Measurements from ENCODE around the gene GABRR3.

The GABRR3 gene

GRCh38 chr3:98039322-98040024, 4.4 kb upstream of the GABRR3 start:
- no peak overlapping the region for H3K9ac ChIP-seq (ENCODE audit: low read depth in 1 of 2, low read length in 2 of 2)
- no peak overlapping the region for H3K27ac ChIP-seq (ENCODE audit: low read depth, low read length)
- H3K36me3 ChIP-seq (ENCODE audit: control insufficient read depth in 1 of 2, insufficient read depth in 2 of 2, low read length in 2 of 2), result no peaks in the 10 kb centered on the region
- H3K9me3 ChIP-seq (ENCODE audit: control insufficient read depth in 1 of 2, low read length in 2 of 2), result no peaks in the 10 kb centered on the region
- H3K4me1 ChIP-seq (ENCODE audit: control insufficient read depth in 1 of 2, insufficient read depth in 2 of 2, low read length in 2 of 2), result peaks cover 0 to 2% of the 10 kb centered on the region in 2 donors
- H3K27me3 ChIP-seq (ENCODE audit: control insufficient read depth in 1 of 2, insufficient read depth in 2 of 2, low read length in 2 of 2), result no peaks in the 10 kb centered on the region
- peak overlapping the region; percentile 59 to 60 for H3K4me3 ChIP-seq (ENCODE audit: low read depth in 1 of 2, low read length in 2 of 2)

DNA sequence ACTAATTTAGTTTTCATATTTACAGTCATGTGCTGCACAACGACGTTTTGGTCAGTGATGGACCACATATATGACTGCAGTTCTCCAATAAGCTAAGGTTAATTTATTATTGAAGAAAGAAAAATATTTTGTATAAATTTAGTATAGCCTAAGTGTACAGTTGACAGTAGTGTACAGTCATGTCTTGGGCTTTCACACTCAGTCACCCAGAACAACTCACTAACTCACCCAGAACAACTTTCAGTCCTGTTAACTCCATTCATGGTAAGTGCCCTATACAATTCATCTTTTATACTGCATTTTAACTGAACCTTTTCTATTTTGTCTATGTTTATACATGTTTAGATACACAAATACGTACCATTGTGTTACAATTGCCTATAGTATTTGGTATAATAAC, 3.8 kb upstream of the GABRR3 start:
- peaks cover 3% of the 10 kb centered on the region in 2 donors for H3K27me3 ChIP-seq (ENCODE audit: control insufficient read depth in 1 of 2, insufficient read depth in 2 of 2, low read length in 2 of 2)

GRCh38 chr3:98038286-98038685, 3.2 kb upstream of the GABRR3 start:
- Histone ChIP-seq H3K36me3 (ENCODE audit: control insufficient read depth in 1 of 2, insufficient read depth in 2 of 2, low read length in 2 of 2) (no peaks in the 10 kb centered on the region), H3K27me3 (ENCODE audit: control insufficient read depth in 1 of 2, insufficient read depth in 2 of 2, low read length in 2 of 2) (peaks cover 3 to 4% of the 10 kb centered on the region in 2 donors)

More for the DNA sequence above, 3.8 kb upstream of the GABRR3 start:
- no peak overlapping the region for H3K4me3 ChIP-seq (ENCODE audit: low read depth in 1 of 2, low read length in 2 of 2)
- no peak overlapping the region for H3K27ac ChIP-seq (ENCODE audit: low read depth, low read length)
- H3K9ac ChIP-seq (ENCODE audit: low read depth in 1 of 2, low read length in 2 of 2), result no peak overlapping the region
- peaks cover 0 to 2% of the 10 kb centered on the region in 2 donors for H3K4me1 ChIP-seq (ENCODE audit: control insufficient read depth in 1 of 2, insufficient read depth in 2 of 2, low read length in 2 of 2)
- no peaks in the 10 kb centered on the region for H3K36me3 ChIP-seq (ENCODE audit: control insufficient read depth in 1 of 2, insufficient read depth in 2 of 2, low read length in 2 of 2)
- H3K9me3 ChIP-seq (ENCODE audit: control insufficient read depth in 1 of 2, low read length in 2 of 2), result no peaks in the 10 kb centered on the region

GRCh38 chr3:98034486-98034885, 629 bp downstream of the GABRR3 start:
- no peaks in the 10 kb centered on the region for H3K36me3 ChIP-seq (ENCODE audit: control insufficient read depth in 1 of 2, insufficient read depth in 2 of 2, low read length in 2 of 2)
- H3K9ac ChIP-seq (ENCODE audit: low read depth in 1 of 2, low read length in 2 of 2), result no peak overlapping the region
- H3K9me3 ChIP-seq (ENCODE audit: control insufficient read depth in 1 of 2, low read length in 2 of 2), result no peaks in the 10 kb centered on the region
- H3K27ac ChIP-seq (ENCODE audit: low read depth, low read length), result no peak overlapping the region
- H3K4me1 ChIP-seq (ENCODE audit: control insufficient read depth in 1 of 2, insufficient read depth in 2 of 2, low read length in 2 of 2), result peaks cover 0 to 2% of the 10 kb centered on the region in 2 donors
- no peak overlapping the region for H3K4me3 ChIP-seq (ENCODE audit: low read depth in 1 of 2, low read length in 2 of 2)
- H3K27me3 ChIP-seq (ENCODE audit: control insufficient read depth in 1 of 2, insufficient read depth in 2 of 2, low read length in 2 of 2), result peaks cover 3 to 6% of the 10 kb centered on the region in 2 donors

More at GRCh38 chr3:98038286-98038685, 3.2 kb upstream of the GABRR3 start:
- no peak overlapping the region for H3K4me3 ChIP-seq (ENCODE audit: low read depth in 1 of 2, low read length in 2 of 2)
- H3K9me3 ChIP-seq (ENCODE audit: control insufficient read depth in 1 of 2, low read length in 2 of 2), result no peaks in the 10 kb centered on the region
- H3K27ac ChIP-seq (ENCODE audit: low read depth, low read length), result no peak overlapping the region
- no peak overlapping the region for H3K9ac ChIP-seq (ENCODE audit: low read depth in 1 of 2, low read length in 2 of 2)
- peaks cover 0 to 2% of the 10 kb centered on the region in 2 donors for H3K4me1 ChIP-seq (ENCODE audit: control insufficient read depth in 1 of 2, insufficient read depth in 2 of 2, low read length in 2 of 2)

DNA sequence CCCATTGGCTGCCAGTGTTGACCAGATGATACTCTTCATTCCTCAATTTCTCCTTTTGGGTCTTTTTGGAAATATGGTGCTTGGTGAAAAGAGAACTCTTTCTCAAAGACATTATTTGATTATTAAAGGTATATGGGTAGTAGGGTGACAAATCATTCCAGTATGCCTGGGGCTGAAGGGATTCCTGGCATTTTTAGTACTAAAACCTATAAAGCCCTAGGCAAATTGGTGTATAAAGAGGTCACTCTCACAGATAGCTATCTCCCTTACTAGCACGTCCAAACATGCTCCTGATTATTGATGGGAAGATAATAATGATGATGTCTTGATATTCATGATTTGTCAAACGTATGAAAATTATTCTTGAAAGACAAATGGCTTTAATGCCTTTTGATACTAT, 1.1 kb downstream of the GABRR3 start:
- peaks cover 3 to 6% of the 10 kb centered on the region in 2 donors for H3K27me3 ChIP-seq (ENCODE audit: control insufficient read depth in 1 of 2, insufficient read depth in 2 of 2, low read length in 2 of 2)
- H3K4me1 ChIP-seq (ENCODE audit: control insufficient read depth in 1 of 2, insufficient read depth in 2 of 2, low read length in 2 of 2), result no peaks in the 10 kb centered on the region
- H3K9ac ChIP-seq (ENCODE audit: low read depth in 1 of 2, low read length in 2 of 2), result no peak overlapping the region
- H3K9me3 ChIP-seq (ENCODE audit: control insufficient read depth in 1 of 2, low read length in 2 of 2), result no peaks in the 10 kb centered on the region
- no peak overlapping the region for H3K27ac ChIP-seq (ENCODE audit: low read depth, low read length)
- H3K36me3 ChIP-seq (ENCODE audit: control insufficient read depth in 1 of 2, insufficient read depth in 2 of 2, low read length in 2 of 2), result no peaks in the 10 kb centered on the region
- no peak overlapping the region for H3K4me3 ChIP-seq (ENCODE audit: low read depth in 1 of 2, low read length in 2 of 2)

- no peak overlapping the region for H3K27ac ChIP-seq (ENCODE audit: low read depth, low read length)
- H3K36me3 ChIP-seq (ENCODE audit: control insufficient read depth in 1 of 2, insufficient read depth in 2 of 2, low read length in 2 of 2), result no peaks in the 10 kb centered on the region
- peaks cover 3 to 6% of the 10 kb centered on the region in 2 donors for H3K27me3 ChIP-seq (ENCODE audit: control insufficient read depth in 1 of 2, insufficient read depth in 2 of 2, low read length in 2 of 2)
- no peaks in the 10 kb centered on the region for H3K9me3 ChIP-seq (ENCODE audit: control insufficient read depth in 1 of 2, low read length in 2 of 2)
- no peaks in the 10 kb centered on the region for H3K4me1 ChIP-seq (ENCODE audit: control insufficient read depth in 1 of 2, insufficient read depth in 2 of 2, low read length in 2 of 2)
- no peak overlapping the region for H3K4me3 ChIP-seq (ENCODE audit: low read depth in 1 of 2, low read length in 2 of 2)
- H3K9ac ChIP-seq (ENCODE audit: low read depth in 1 of 2, low read length in 2 of 2), result no peak overlapping the region
These were observed 2.2 kb downstream of the GABRR3 start for GRCh38 chr3:98032904-98033303.

DNA sequence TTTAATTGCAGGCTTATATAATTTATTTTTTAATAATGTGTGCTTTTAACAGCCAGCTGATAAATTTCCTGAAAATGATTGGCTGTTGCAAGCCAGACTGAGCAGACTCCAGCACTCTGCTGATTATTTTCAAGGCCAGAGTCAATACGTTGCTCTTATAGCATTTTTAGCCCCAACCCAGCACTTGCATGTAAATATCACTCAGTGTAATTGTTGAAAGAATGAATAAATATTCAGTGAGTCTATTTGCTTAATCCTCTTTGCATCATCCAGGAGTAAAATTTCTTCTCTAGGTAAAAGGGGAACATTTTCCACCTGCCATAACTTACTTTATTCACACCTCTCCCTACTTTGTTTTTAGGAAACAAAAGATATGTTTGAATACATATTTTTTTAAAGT, 2.9 kb downstream of the GABRR3 start:
- H3K9ac ChIP-seq (ENCODE audit: low read depth in 1 of 2, low read length in 2 of 2), result no peak overlapping the region
- no peak overlapping the region for H3K27ac ChIP-seq (ENCODE audit: low read depth, low read length)
- H3K4me1 ChIP-seq (ENCODE audit: control insufficient read depth in 1 of 2, insufficient read depth in 2 of 2, low read length in 2 of 2), result no peaks in the 10 kb centered on the region
- H3K4me3 ChIP-seq (ENCODE audit: low read depth in 1 of 2, low read length in 2 of 2), result no peak overlapping the region
- no peaks in the 10 kb centered on the region for H3K9me3 ChIP-seq (ENCODE audit: control insufficient read depth in 1 of 2, low read length in 2 of 2)
- H3K27me3 ChIP-seq (ENCODE audit: control insufficient read depth in 1 of 2, insufficient read depth in 2 of 2, low read length in 2 of 2), result peaks cover 3 to 6% of the 10 kb centered on the region in 2 donors
- H3K36me3 ChIP-seq (ENCODE audit: control insufficient read depth in 1 of 2, insufficient read depth in 2 of 2, low read length in 2 of 2), result no peaks in the 10 kb centered on the region

GRCh38 chr3:98029083-98029482, 6.0 kb downstream of the GABRR3 start:
- no peak overlapping the region for H3K4me3 ChIP-seq (ENCODE audit: low read depth in 1 of 2, low read length in 2 of 2)
- H3K4me1 ChIP-seq (ENCODE audit: control insufficient read depth in 1 of 2, insufficient read depth in 2 of 2, low read length in 2 of 2), result no peaks in the 10 kb centered on the region
- peaks cover 1 to 4% of the 10 kb centered on the region in 2 donors for H3K27me3 ChIP-seq (ENCODE audit: control insufficient read depth in 1 of 2, insufficient read depth in 2 of 2, low read length in 2 of 2)
- H3K9ac ChIP-seq (ENCODE audit: low read depth in 1 of 2, low read length in 2 of 2), result no peak overlapping the region
- no peak overlapping the region for H3K27ac ChIP-seq (ENCODE audit: low read depth, low read length)
- no peaks in the 10 kb centered on the region for H3K9me3 ChIP-seq (ENCODE audit: control insufficient read depth in 1 of 2, low read length in 2 of 2)
- no peaks in the 10 kb centered on the region for H3K36me3 ChIP-seq (ENCODE audit: control insufficient read depth in 1 of 2, insufficient read depth in 2 of 2, low read length in 2 of 2)

DNA sequence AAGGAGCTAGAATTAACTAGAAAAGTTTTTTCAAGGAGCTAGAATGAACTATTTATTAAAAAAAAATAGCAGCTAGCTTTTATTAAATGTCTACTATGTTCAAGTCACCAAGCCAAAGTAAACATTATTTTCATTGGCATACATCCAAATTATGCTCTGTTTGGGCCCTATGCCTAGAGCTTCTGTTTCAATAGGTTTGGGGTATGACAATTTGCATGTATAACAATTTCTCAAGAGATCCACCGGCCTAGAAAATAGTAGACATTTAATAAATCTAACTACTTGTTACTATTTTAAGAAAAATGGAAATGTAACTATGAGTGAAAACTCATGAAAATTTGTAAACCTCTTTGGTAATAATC, 8.0 kb downstream of the GABRR3 start:
- H3K27ac ChIP-seq (ENCODE audit: low read depth, low read length), result no peak overlapping the region

GRCh38 chr3:98026425-98027084, 8.6 kb downstream of the GABRR3 start:
- H3K36me3 ChIP-seq (ENCODE audit: control insufficient read depth in 1 of 2, insufficient read depth in 2 of 2, low read length in 2 of 2), result no peaks in the 10 kb centered on the region
- H3K4me3 ChIP-seq (ENCODE audit: low read depth in 1 of 2, low read length in 2 of 2), result no peak overlapping the region
- peaks cover 0 to 4% of the 10 kb centered on the region in 2 donors for H3K4me1 ChIP-seq (ENCODE audit: control insufficient read depth in 1 of 2, insufficient read depth in 2 of 2, low read length in 2 of 2)
- no peak overlapping the region for H3K9ac ChIP-seq (ENCODE audit: low read depth in 1 of 2, low read length in 2 of 2)
- H3K27ac ChIP-seq (ENCODE audit: low read depth, low read length), result no peak overlapping the region
- no peaks in the 10 kb centered on the region for H3K9me3 ChIP-seq (ENCODE audit: control insufficient read depth in 1 of 2, low read length in 2 of 2)
- H3K27me3 ChIP-seq (ENCODE audit: control insufficient read depth in 1 of 2, insufficient read depth in 2 of 2, low read length in 2 of 2), result no peaks in the 10 kb centered on the region

More for the DNA sequence above, 8.0 kb downstream of the GABRR3 start:
- H3K36me3 ChIP-seq (ENCODE audit: control insufficient read depth in 1 of 2, insufficient read depth in 2 of 2, low read length in 2 of 2), result no peaks in the 10 kb centered on the region
- no peak overlapping the region for H3K4me3 ChIP-seq (ENCODE audit: low read depth in 1 of 2, low read length in 2 of 2)
- no peaks in the 10 kb centered on the region for H3K9me3 ChIP-seq (ENCODE audit: control insufficient read depth in 1 of 2, low read length in 2 of 2)
- H3K9ac ChIP-seq (ENCODE audit: low read depth in 1 of 2, low read length in 2 of 2), result no peak overlapping the region
- no peaks in the 10 kb centered on the region for H3K27me3 ChIP-seq (ENCODE audit: control insufficient read depth in 1 of 2, insufficient read depth in 2 of 2, low read length in 2 of 2)
- peaks cover 0 to 4% of the 10 kb centered on the region in 2 donors for H3K4me1 ChIP-seq (ENCODE audit: control insufficient read depth in 1 of 2, insufficient read depth in 2 of 2, low read length in 2 of 2)

Measured in duodenal mucosa (tissue), 2 donors.